T-cell (primary cell): ENCODE measurements around the gene MMEL1. TPM values are rescaled to one million over a fixed set of nuclear protein-coding genes. Genes with fewer than 3 reads are reported as not detected.

Source experiments
- ATAC-seq, 4 experiments: fragments of 200-7000 bp in 3 of 4; fragments of 150-1000 bp in 1 of 4; cut with Tn5 transposase; replicated peaks in 1 of 4; 1 replicate in 3 of 4; 2 replicates in 1 of 4; pipeline ENCODE4 v1.10.0; 2021; ENCODE audit warnings: moderate library complexity in 3 of 4, mild to moderate bottlenecking in 2 of 4, moderate number of reproducible peaks in 1 of 4
- CTCF ChIA-PET, 2 donors: fragments of 300-600 bp; sonication (Branson Sonifier 250); formaldehyde crosslinking; loops; one replicate each; lab custom pipeline; 2022; ENCODE audit warnings: antibody characterized with exemption in 2 of 2; lab: Charles Lee
- POLR2A ChIA-PET, 2 donors: fragments of 300-600 bp; sonication (Branson Sonifier 250); formaldehyde crosslinking; loops; one replicate each; lab custom pipeline; 2022; ENCODE audit warnings: antibody characterized with exemption in 2 of 2; lab: Charles Lee
- DNase-seq, 35 experiments: peaks; one replicate each; pipeline versions ENCODE4 v3.0.0 to v3.0.0-alpha.2; 2013 to 2023
- H3K27ac ChIP-seq: one replicate; pipeline ENCODE4 v1.5.1; 2013; ENCODE audit warnings: low read length
- H3K27me3 ChIP-seq, 2 experiments: replicated peaks in 1 of 2; 1 replicate in 1 of 2; 2 replicates in 1 of 2; pipeline versions ENCODE4 v1.6.1 to v1.7.0; 2013; ENCODE audit warnings: low read length in 1 of 2, mixed read lengths in 1 of 2; ENCODE audit not compliant: control insufficient read depth in 2 of 2, insufficient read depth in 2 of 2; ENCODE audit errors: extremely low read depth in 1 of 2
- H3K36me3 ChIP-seq, 2 donors: 1 replicate in 1 of 2; 2 replicates in 1 of 2; pipeline versions ENCODE4 v1.6.1 to v1.7.0; 2013; ENCODE audit warnings: low read length in 1 of 2; ENCODE audit not compliant: control insufficient read depth in 2 of 2, insufficient read depth in 1 of 2; ENCODE audit errors: extremely low read depth in 1 of 2
- H3K4me1 ChIP-seq, 2 experiments: 1 replicate in 1 of 2; 2 replicates in 1 of 2; pipeline versions ENCODE4 v1.6.1 to v1.7.0; 2013; ENCODE audit warnings: low read length in 2 of 2, mixed read lengths in 1 of 2; ENCODE audit not compliant: insufficient read depth in 2 of 2, control insufficient read depth in 1 of 2; ENCODE audit errors: extremely low read depth in 1 of 2
- H3K4me3 ChIP-seq, 2 donors: 1 replicate in 1 of 2; 2 replicates in 1 of 2; pipeline versions ENCODE4 v1.5.1 to v1.7.0; 2013; ENCODE audit warnings: mild to moderate bottlenecking in 2 of 2, low read length in 1 of 2, moderate library complexity in 1 of 2; ENCODE audit not compliant: control insufficient read depth in 1 of 2; ENCODE audit errors: extremely low read depth in 1 of 2
- H3K9me3 ChIP-seq: 2 replicates; pipeline ENCODE4 v1.7.0; 2013
- H3K27ac Mint-ChIP-seq, 2 donors: one replicate each; pipeline ENCODE4 v1.8.0; 2020 to 2021; ENCODE audit warnings: mild to moderate bottlenecking in 2 of 2, mixed read lengths in 2 of 2
- H3K27me3 Mint-ChIP-seq, 2 donors: one replicate each; pipeline ENCODE4 v1.8.0; 2021 to 2022; ENCODE audit warnings: mixed read lengths in 2 of 2
- H3K36me3 Mint-ChIP-seq: one replicate; pipeline ENCODE4 v1.8.0; 2021; ENCODE audit warnings: mixed read lengths
- H3K4me1 Mint-ChIP-seq, 3 donors: one replicate each; pipeline ENCODE4 v1.8.0; 2020 to 2022; ENCODE audit warnings: mixed read lengths in 3 of 3, mild to moderate bottlenecking in 1 of 3
- H3K4me3 Mint-ChIP-seq, 3 donors: one replicate each; pipeline ENCODE4 v1.8.0; 2020 to 2022; ENCODE audit warnings: mild to moderate bottlenecking in 3 of 3, mixed read lengths in 3 of 3, moderate library complexity in 3 of 3
- H3K9me3 Mint-ChIP-seq, 3 donors: one replicate each; pipeline ENCODE4 v1.8.0; 2020 to 2022; ENCODE audit warnings: mixed read lengths in 3 of 3
- WGBS: methylation state at CpG from one replicate; pipeline ENCODE4 v1.1.5; 2013; ENCODE audit warnings: missing lambda C conversion rate; ENCODE audit not compliant: insufficient coverage; 5-methylcytosine and 5-hydroxymethylcytosine counted together
- total RNA-seq, 35 experiments: library from RNA in 6 of 35; stranded (reverse) in 6 of 35; fragments of 120-200 nt in 1 of 35; gene quantifications; one replicate each; pipeline versions ENCODE4 v1.2.1 to v1.2.4 and lab custom pipeline; 2013 to 2026

MMEL1 gene
- total RNA-seq, 5 donors from 2014 or later (not counting 1 experiment from before 2014, with no cell fraction given) = 0.72 to 3.3 (median 1.0) TPM

- Histone ChIP-seq H3K27me3 (peaks cover 0 to 48% of the 10 kb centered on the region in 2 experiments), H3K4me3 (no peak overlapping the region), H3K4me1 (peaks cover 0 to 5% of the 10 kb centered on the region in 2 experiments), H3K27ac (no peak overlapping the region), H3K9me3 (no peaks in the 10 kb centered on the region), H3K36me3 (no peaks in the 10 kb centered on the region)
- no peak overlapping the region for H3K4me3 Mint-ChIP-seq
- no peaks in the 10 kb centered on the region for H3K9me3 Mint-ChIP-seq
- POLR2A ChIA-PET = no interaction called here
- peak in 1 of 35 experiments; percentile 11 for DNase-seq
- no peaks in the 10 kb centered on the region for H3K36me3 Mint-ChIP-seq
- CTCF ChIA-PET = no interaction called here
- ATAC-seq = no peak
- 81% methylated on average over 12 of the region's 13 CpGs for WGBS
- no peak overlapping the region for H3K27ac Mint-ChIP-seq
- H3K4me1 Mint-ChIP-seq = no peaks in the 10 kb centered on the region
- peaks cover 0 to 2% of the 10 kb centered on the region in 2 donors for H3K27me3 Mint-ChIP-seq
Observed at GRCh38 chr1:2607641-2608091, 25.1 kb downstream of the MMEL1 start.

DNA sequence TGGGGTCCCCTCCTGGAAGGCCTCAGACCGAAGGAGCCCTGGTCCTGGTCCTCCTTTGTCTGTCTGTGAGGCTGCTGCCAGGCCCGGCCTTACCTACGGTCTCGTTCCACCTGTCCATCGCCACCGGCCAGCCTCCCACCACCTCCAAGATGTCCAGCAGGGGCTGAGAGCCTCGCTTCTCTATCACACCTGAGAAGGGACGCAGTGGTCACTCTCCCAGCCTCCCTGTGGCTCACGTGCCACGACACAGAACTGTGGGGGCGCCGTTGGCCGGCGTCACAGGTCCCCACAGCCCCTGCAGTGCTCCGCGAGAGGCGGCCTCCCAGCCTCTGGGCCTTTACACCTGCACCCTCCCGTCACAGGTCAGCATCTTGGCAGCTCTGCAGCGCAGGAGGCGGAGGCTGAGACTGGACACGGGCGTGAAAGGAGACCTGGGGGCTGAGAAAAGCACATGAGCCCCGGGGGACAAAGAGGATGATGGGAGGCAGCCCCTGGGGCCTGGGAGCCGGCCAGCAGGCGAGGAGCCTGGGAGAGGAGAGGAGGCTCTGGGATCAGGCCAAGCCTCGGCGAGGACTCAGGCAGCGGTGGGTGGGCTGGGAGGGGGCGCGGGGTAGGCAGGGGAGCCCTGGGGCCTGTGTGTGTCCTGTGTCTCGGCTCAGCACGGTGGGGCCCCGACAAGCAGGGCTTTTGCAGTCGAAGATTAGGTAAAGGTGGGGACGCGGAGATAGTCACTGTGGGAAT is 25.8 kb downstream of the MMEL1 start:
- ChIA-PET POLR2A (no interaction called here), CTCF (no interaction called here)
- Mint-ChIP-seq H3K4me3 (no peak overlapping the region), H3K27ac (no peak overlapping the region), H3K27me3 (peaks cover 0 to 7% of the 10 kb centered on the region in 2 donors), H3K9me3 (no peaks in the 10 kb centered on the region), H3K36me3 (no peaks in the 10 kb centered on the region), H3K4me1 (no peaks in the 10 kb centered on the region)
- WGBS = 86% methylated on average over 32 of the region's 36 CpGs
- no peak for ATAC-seq
- Histone ChIP-seq H3K9me3 (no peaks in the 10 kb centered on the region), H3K4me1 (peaks cover 0 to 5% of the 10 kb centered on the region in 2 experiments), H3K4me3 (no peak overlapping the region), H3K27ac (no peak overlapping the region), H3K27me3 (peaks cover 0 to 42% of the 10 kb centered on the region in 2 experiments), H3K36me3 (no peaks in the 10 kb centered on the region)
- peak in 1 of 35 experiments; percentile 20 for DNase-seq

- Histone ChIP-seq H3K4me3 (no peak overlapping the region), H3K27me3 (peaks cover 0 to 36% of the 10 kb centered on the region in 2 experiments), H3K9me3 (no peaks in the 10 kb centered on the region), H3K36me3 (no peaks in the 10 kb centered on the region), H3K4me1 (peaks cover 0 to 5% of the 10 kb centered on the region in 2 experiments), H3K27ac (no peak overlapping the region)
- Mint-ChIP-seq H3K36me3 (no peaks in the 10 kb centered on the region), H3K27ac (no peak overlapping the region), H3K27me3 (peaks cover 0 to 9% of the 10 kb centered on the region in 2 donors), H3K9me3 (no peaks in the 10 kb centered on the region), H3K4me3 (no peak overlapping the region), H3K4me1 (no peaks in the 10 kb centered on the region)
- 72% methylated on average over 6 of the region's 15 CpGs for WGBS
- ATAC-seq (no peak), DNase-seq (peak in 1 of 35 experiments; percentile 10)
- ChIA-PET CTCF (no interaction called here), POLR2A (no interaction called here)
Observed at GRCh38 chr1:2606396-2606880, 26.4 kb downstream of the MMEL1 start.

GRCh38 chr1:2605509-2606395 is 27.1 kb downstream of the MMEL1 start:
- POLR2A ChIA-PET = no interaction called here
- Mint-ChIP-seq H3K36me3 (no peaks in the 10 kb centered on the region), H3K4me1 (no peaks in the 10 kb centered on the region), H3K9me3 (no peaks in the 10 kb centered on the region), H3K27ac (no peak overlapping the region), H3K27me3 (peaks cover 0 to 10% of the 10 kb centered on the region in 2 donors), H3K4me3 (no peak overlapping the region)
- Histone ChIP-seq H3K9me3 (no peaks in the 10 kb centered on the region), H3K4me1 (no peaks in the 10 kb centered on the region), H3K27ac (no peak overlapping the region), H3K4me3 (no peak overlapping the region), H3K27me3 (peaks cover 0 to 30% of the 10 kb centered on the region in 2 experiments), H3K36me3 (no peaks in the 10 kb centered on the region)
- CTCF ChIA-PET = no interaction called here
- DNase-seq = no peak
- ATAC-seq = no peak
- 93% methylated on average over 41 of the region's 48 CpGs for whole genome bisulfite sequencing

DNA sequence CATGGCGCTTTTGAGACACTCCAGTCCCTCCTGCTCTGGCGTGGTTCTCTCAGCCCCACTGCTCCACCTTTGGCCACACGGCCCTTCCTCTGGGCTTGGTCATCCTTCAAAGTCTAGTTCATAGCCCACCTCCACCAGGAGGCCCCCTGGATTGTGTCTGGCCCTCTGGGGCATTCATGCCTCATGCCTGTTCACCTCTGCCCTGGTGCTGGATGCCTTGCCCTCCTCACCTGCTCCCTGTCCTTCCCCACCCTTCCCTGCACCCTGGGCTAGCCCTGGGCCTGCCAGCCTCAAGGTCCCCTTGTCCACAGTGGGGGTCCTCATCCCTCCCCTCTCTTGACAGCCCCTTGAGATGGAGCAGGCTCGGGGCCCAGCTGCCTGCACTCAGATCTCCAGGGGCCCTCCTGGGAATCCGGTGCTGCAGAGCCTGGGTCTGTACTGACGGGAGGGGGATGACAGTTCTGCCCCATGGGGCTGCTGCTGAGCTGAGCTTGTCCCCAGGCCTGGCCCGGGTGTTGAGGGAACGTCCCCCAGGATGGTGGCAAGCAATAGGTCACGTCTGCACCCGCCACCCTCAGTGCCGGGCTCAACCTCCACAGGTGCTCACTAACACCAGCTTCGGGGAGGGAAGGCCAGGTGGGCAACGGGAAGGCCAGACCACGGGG is 27.8 kb downstream of the MMEL1 start:
- DNase-seq (peak in 1 of 35 experiments; percentile 7), ATAC-seq (no peak)
- no peak overlapping the region for H3K4me3 Mint-ChIP-seq
- no peak overlapping the region for H3K27ac Mint-ChIP-seq
- H3K27me3 Mint-ChIP-seq = peaks cover 0 to 10% of the 10 kb centered on the region in 2 donors
- no peak overlapping the region for H3K4me3 ChIP-seq
- no peaks in the 10 kb centered on the region for H3K36me3 ChIP-seq
- ChIA-PET CTCF (no interaction called here), POLR2A (no interaction called here)
- H3K27ac ChIP-seq = no peak overlapping the region
- H3K9me3 Mint-ChIP-seq = no peaks in the 10 kb centered on the region
- no peaks in the 10 kb centered on the region for H3K36me3 Mint-ChIP-seq
- H3K9me3 ChIP-seq = no peaks in the 10 kb centered on the region
- no peaks in the 10 kb centered on the region for H3K4me1 ChIP-seq
- H3K4me1 Mint-ChIP-seq = no peaks in the 10 kb centered on the region
- WGBS = 84% methylated on average over 12 of the region's 14 CpGs
- H3K27me3 ChIP-seq = peaks cover 0 to 25% of the 10 kb centered on the region in 2 experiments
